NB4 (cell line): ENCODE results near the gene EPSTI1.

Experiments
- DNase-seq: peaks from one replicate; pipeline ENCODE4 v3.0.0; 2010; ENCODE audit warnings: low read depth
- H3K4me3 ChIP-seq: one replicate; pipeline ENCODE4 v1.5.1; 2011; ENCODE audit warnings: mild to moderate bottlenecking, low read depth, low read length, moderate library complexity
- CTCF ChIP-seq: IDR thresholded peaks from one replicate; pipeline ENCODE4 v1.5.1; 2012; ENCODE audit warnings: low read depth, low read length
- MAX ChIP-seq: IDR thresholded peaks from 2 replicates; pipeline ENCODE4 v1.6.1; 2011; ENCODE audit warnings: low read depth, low read length
- MYC ChIP-seq: IDR thresholded peaks from 2 replicates; pipeline ENCODE4 v1.6.1; 2011; ENCODE audit warnings: low read depth, low read length
- POLR2A ChIP-seq: IDR thresholded peaks from 2 replicates; pipeline ENCODE4 v1.6.1; 2011; ENCODE audit warnings: mild to moderate bottlenecking; ENCODE audit not compliant: insufficient read length; ENCODE audit errors: extremely low read depth

Gene EPSTI1

GRCh38 chr13:42984691-42985090, 7.3 kb downstream of the EPSTI1 start:
- no peak overlapping the region for H3K4me3 ChIP-seq
- TF ChIP-seq CTCF (no peak), MAX (no peak)
- DNase-seq, result no peak

GRCh38 chr13:42984026-42984425, 8.0 kb downstream of the EPSTI1 start:
- no peak for TF ChIP-seq MAX
- no peak for DNase-seq
- no peak overlapping the region for H3K4me3 ChIP-seq

- no peak for TF ChIP-seq POLR2A
- no peak for TF ChIP-seq CTCF
- TF ChIP-seq MAX, result no peak
- no peak for TF ChIP-seq MYC
- no peak for DNase-seq
- no peak overlapping the region for H3K4me3 ChIP-seq
These were observed 10.2 kb downstream of the EPSTI1 start for GRCh38 chr13:42981853-42982252.

- no peak for DNase-seq
- no peak overlapping the region for H3K4me3 ChIP-seq
- TF ChIP-seq CTCF, result no peak
- TF ChIP-seq POLR2A, result no peak
- no peak for TF ChIP-seq MYC
- TF ChIP-seq MAX, result no peak
These were observed 10.7 kb downstream of the EPSTI1 start for GRCh38 chr13:42981317-42981716.

GRCh38 chr13:42977219-42977659, 14.8 kb downstream of the EPSTI1 start:
- no peak overlapping the region for H3K4me3 ChIP-seq
- no peak for TF ChIP-seq MYC
- no peak for TF ChIP-seq MAX
- TF ChIP-seq CTCF, result no peak
- DNase-seq, result no peak

- no peak for DNase-seq
- no peak overlapping the region for H3K4me3 ChIP-seq
- TF ChIP-seq MYC (no peak), POLR2A (no peak), MAX (no peak), CTCF (no peak)
These were observed 16.0 kb downstream of the EPSTI1 start for GRCh38 chr13:42976066-42976465.
